Naive thymus-derived CD8-positive, alpha-beta T cell (primary cell): ENCODE measurements around the gene CLIC6. TPM values are rescaled to one million over a fixed set of nuclear protein-coding genes. Genes with fewer than 3 reads are reported as not detected.
A peak's percentile ranks its signal among the peaks of the same experiment; 100 is the strongest.

ENCODE experiments used
- ATAC-seq, 2 donors: fragments of 150-1000 bp; cut with Tn5 transposase in 1 of 2; sonication (Bioruptor Pico), chemical (Tn5 transposase) in 1 of 2; 1 replicate in 1 of 2; 2 replicates in 1 of 2; pipeline ENCODE4 v1.10.0; 2021; ENCODE audit warnings: mild to moderate bottlenecking in 2 of 2, moderate library complexity in 2 of 2
- POLR2A ChIA-PET: fragments of 350-600 bp; sonication (Branson Sonifier 250); formaldehyde crosslinking; loops from one replicate; lab custom pipeline; 2021; ENCODE audit warnings: antibody characterized with exemption; lab: Charles Lee
- DNase-seq, 10 donors: peaks; one replicate each; pipeline versions ENCODE4 v3.0.0 to v3.0.0-alpha.2; 2020 to 2022
- H3K27ac Mint-ChIP-seq, 10 donors: one replicate each; pipeline ENCODE4 v1.8.0; 2020 to 2022; ENCODE audit warnings: mild to moderate bottlenecking in 10 of 10, mixed read lengths in 10 of 10, moderate library complexity in 4 of 10, inconsistent platforms in 1 of 10
- H3K27me3 Mint-ChIP-seq, 5 donors: one replicate each; pipeline ENCODE4 v1.8.0; 2021 to 2022; ENCODE audit warnings: mixed read lengths in 5 of 5
- H3K36me3 Mint-ChIP-seq, 3 donors: one replicate each; pipeline ENCODE4 v1.8.0; 2020 to 2022; ENCODE audit warnings: mixed read lengths in 3 of 3, mild to moderate bottlenecking in 2 of 3, inconsistent platforms in 1 of 3
- H3K4me1 Mint-ChIP-seq, 4 donors: one replicate each; pipeline ENCODE4 v1.8.0; 2021 to 2022; ENCODE audit warnings: mixed read lengths in 4 of 4
- H3K4me3 Mint-ChIP-seq, 10 donors: one replicate each; pipeline ENCODE4 v1.8.0; 2020 to 2022; ENCODE audit warnings: mild to moderate bottlenecking in 10 of 10, mixed read lengths in 10 of 10, moderate library complexity in 6 of 10, inconsistent platforms in 1 of 10
- H3K9me3 Mint-ChIP-seq, 9 donors: one replicate each; pipeline ENCODE4 v1.8.0; 2020 to 2022; ENCODE audit warnings: mixed read lengths in 9 of 9, mild to moderate bottlenecking in 3 of 9, inconsistent platforms in 1 of 9, moderate library complexity in 1 of 9
- polyA plus RNA-seq, 3 donors: library from polyadenylated mRNA; unstranded; fragments of 300-500 nt; fragmentation: Illumina TruSeq; gene quantifications; one replicate each; pipeline ENCODE4 v1.2.3, GENCODE V29; 2021
- total RNA-seq, 8 experiments: library from RNA in 2 of 8; stranded (reverse) in 2 of 8; gene quantifications; one replicate each; pipeline ENCODE4 v1.2.3 and lab custom pipeline; 2021 to 2026

The CLIC6 gene
- total and polyA plus RNA-seq, 5 experiments from 2014 or later = 0.09 to 0.44 (median 0.32) TPM; not detected in 1

DNA sequence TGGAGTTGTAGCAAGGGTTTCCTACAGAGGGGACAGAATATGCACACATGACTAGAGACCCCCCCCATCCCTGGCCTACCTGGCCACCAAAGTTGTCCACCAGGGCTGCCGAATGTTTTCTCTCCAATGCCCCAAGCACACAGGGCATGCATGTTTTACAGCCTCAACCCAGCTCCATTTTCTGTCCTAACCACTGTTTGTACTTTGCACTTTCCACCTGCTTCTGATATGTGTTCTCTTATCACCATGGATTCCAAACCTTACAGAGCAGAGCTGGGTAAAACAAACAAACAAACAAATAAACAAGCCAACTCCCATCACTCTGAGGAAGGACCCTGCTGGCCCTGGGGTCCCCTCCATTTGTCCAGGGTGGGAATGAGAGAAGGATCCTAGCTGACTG, 27.3 kb downstream of the CLIC6 start:
- peaks cover 0 to 5% (median 0%) of the 10 kb centered on the region in 9 donors for H3K9me3 Mint-ChIP-seq
- H3K4me1 Mint-ChIP-seq = peaks cover 0 to 7% (median 3%) of the 10 kb centered on the region in 4 donors
- ATAC-seq (no peak), DNase-seq (no peak)
- no peak overlapping the region for H3K4me3 Mint-ChIP-seq
- H3K27me3 Mint-ChIP-seq = peaks cover 0 to 15% (median 0%) of the 10 kb centered on the region in 5 donors
- H3K36me3 Mint-ChIP-seq = peaks cover 0 to 5% (median 0%) of the 10 kb centered on the region in 3 donors
- no peak overlapping the region for H3K27ac Mint-ChIP-seq
- POLR2A ChIA-PET = no interaction called here

DNA sequence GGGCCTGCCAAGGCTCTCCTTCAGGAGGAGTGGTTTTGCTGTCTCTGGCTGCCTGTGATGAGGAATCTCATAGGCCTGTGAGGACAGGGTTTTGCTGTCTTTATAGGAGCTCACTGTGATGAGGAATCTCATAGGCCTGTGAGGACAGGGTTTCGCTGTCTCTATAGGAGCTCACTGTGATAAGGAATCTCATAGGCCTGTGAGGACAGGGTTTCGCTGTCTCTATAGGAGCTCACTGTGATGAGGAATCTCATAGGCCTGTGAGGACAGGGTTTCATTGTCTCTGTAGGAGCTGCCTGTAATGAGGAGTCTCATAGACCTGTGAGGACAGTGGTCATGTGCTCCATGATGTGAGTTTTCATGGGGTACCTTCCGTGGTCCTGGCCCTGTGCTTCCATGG, 29.0 kb downstream of the CLIC6 start:
- Mint-ChIP-seq H3K9me3 (peaks cover 0 to 5% (median 0%) of the 10 kb centered on the region in 9 donors), H3K27ac (no peak overlapping the region), H3K4me1 (peaks cover 0 to 7% (median 3%) of the 10 kb centered on the region in 4 donors), H3K4me3 (no peak overlapping the region), H3K27me3 (peaks cover 0 to 8% (median 0%) of the 10 kb centered on the region in 5 donors), H3K36me3 (peaks cover 0 to 5% (median 0%) of the 10 kb centered on the region in 3 donors)
- DNase-seq = no peak
- POLR2A ChIA-PET = no interaction called here
- ATAC-seq = no peak

DNA sequence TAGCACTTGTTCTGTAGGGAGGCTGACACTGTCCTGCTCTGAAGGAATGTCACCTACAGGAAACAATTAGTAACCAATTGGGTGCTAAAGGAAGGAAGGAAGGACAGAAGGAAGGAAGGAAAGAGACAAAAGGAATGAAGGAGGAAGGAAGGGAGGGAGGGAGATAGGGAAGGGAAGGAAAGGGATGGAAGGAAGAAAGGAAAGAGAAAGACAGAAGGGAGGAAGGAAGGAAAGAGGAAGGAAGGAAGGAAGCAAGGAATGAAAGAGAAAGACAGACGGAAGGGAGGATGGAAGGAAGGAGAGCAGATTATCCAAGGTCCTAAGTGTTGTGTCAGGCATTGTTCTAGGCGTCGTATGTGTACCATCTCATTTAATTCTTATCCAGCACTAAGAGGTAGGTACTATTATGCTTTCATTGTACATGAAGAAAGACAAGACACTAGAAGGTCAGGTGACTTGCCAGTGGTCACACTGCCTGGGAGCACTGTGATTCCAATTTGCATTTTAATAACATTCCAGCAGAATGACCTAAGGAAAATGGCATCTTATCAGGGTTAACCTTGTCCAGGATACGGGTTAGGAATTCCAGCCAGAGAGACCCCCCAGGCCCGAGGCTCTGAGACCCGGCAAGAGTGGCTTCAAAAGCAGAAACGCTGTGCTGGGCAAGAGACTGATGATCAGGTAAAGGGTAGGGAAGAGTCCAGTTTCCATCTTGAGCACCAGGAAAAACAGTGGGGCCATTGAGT, 29.6 kb downstream of the CLIC6 start:
- no peak overlapping the region for H3K27ac Mint-ChIP-seq
- H3K27me3 Mint-ChIP-seq = peaks cover 0 to 5% (median 2%) of the 10 kb centered on the region in 5 donors
- H3K36me3 Mint-ChIP-seq = peaks cover 0 to 5% (median 0%) of the 10 kb centered on the region in 3 donors
- no peak for ATAC-seq
- peaks cover 0 to 5% (median 0%) of the 10 kb centered on the region in 9 donors for H3K9me3 Mint-ChIP-seq
- no peak overlapping the region for H3K4me3 Mint-ChIP-seq
- DNase-seq = no peak
- POLR2A ChIA-PET = no interaction called here
- H3K4me1 Mint-ChIP-seq = peaks cover 0 to 3% (median 1%) of the 10 kb centered on the region in 4 donors

DNA sequence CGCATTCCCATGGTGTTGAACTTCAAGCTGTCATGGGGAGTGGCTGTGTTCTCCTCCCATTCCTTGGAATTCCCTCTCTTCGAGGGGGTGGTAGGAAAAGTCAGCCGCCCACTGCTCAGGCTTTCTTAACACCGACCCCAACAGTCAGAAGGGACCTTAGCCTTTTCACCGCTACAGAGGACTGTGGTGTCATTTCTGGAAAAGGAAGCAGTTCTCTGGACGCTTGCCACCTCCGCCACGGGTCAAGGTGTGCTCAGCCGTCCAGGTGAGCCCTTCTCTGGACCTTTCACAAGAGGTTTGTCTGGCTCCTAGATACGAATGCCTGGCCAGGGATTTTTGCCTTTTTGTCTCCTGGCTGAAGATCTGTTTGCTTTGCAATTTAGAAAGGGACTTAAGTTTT, 31.8 kb downstream of the CLIC6 start:
- no peaks in the 10 kb centered on the region for H3K9me3 Mint-ChIP-seq
- ATAC-seq (no peak), DNase-seq (no peak)
- H3K36me3 Mint-ChIP-seq = no peaks in the 10 kb centered on the region
- H3K4me3 Mint-ChIP-seq = no peak overlapping the region
- H3K27me3 Mint-ChIP-seq = peaks cover 0 to 5% (median 2%) of the 10 kb centered on the region in 5 donors
- POLR2A ChIA-PET = no interaction called here
- H3K27ac Mint-ChIP-seq = no peak overlapping the region
- peaks cover 0 to 4% (median 0%) of the 10 kb centered on the region in 4 donors for H3K4me1 Mint-ChIP-seq

DNA sequence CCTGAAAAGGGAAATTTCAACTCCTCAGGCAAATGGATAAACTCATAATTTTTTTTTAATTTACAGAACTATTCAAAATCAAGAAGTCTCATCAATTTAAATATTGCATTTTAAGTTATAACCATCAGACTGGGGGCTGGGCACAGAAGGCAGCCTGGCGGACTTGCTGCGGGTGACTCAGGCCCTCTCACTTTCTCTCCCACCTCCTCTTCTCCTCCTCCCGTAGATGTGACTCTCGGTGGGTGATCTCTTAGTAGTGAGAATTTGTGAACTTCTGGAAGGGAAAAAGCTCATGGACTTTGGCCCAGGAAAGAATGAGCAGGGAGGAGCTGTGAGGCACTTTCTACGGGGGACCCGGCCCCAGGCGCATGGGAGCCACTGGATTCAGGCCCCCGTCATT, 32.9 kb downstream of the CLIC6 start:
- POLR2A ChIA-PET = interaction anchor here (0.7 kb wide), 1 partner anchor 977 kb away, joined by 5 read pairs; no protein-coding TSS in a partner anchor
- Mint-ChIP-seq H3K4me1 (peaks cover 2 to 6% (median 5%) of the 10 kb centered on the region in 4 donors), H3K27ac (no peak overlapping the region), H3K27me3 (peaks cover 0 to 5% (median 2%) of the 10 kb centered on the region in 5 donors), H3K36me3 (no peaks in the 10 kb centered on the region), H3K9me3 (no peaks in the 10 kb centered on the region), H3K4me3 (no peak overlapping the region)
- DNase-seq (no peak), ATAC-seq (no peak)

DNA sequence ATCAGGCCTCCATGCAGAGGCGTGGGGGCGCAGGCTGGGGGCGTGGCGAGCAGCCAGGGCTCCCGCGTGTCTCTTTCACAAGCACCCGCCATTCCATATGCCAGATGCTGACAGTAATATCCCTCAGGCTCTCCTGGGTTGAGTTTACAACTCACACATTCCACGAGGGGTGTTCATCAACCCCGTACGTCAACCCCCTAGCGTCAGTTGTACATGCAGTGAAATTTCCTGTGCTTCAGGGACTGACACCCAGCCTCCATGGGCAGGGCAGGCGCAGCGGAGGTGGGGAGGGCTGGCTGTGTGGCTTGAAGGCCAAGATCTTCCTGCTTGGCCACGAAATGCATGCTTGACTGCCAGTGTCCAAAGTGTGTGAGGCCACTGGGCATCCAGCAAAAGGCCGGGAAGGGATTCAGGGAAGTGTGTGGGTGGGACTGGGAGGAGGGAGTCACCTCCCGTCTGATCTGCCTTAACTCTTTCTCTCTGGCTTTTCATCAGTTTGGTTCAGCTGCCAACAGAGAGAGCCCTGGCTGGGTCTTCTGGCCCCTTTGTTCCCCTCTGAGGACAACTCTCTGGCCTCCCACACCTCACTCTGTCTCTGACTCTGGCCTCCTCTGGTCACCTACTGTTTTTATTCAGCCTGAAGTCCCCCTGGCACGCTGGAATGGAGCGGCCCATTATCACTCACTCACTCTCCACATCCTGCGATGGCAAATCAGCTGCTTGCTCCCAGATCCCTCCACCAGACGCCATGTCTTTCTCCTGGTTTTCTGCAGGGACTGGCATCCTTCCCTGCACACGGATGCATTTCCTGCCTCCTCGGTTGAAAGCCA, 33.8 kb downstream of the CLIC6 start:
- no peaks in the 10 kb centered on the region for H3K9me3 Mint-ChIP-seq
- peaks cover 6 to 14% (median 11%) of the 10 kb centered on the region in 4 donors for H3K4me1 Mint-ChIP-seq
- POLR2A ChIA-PET = no interaction called here
- H3K4me3 Mint-ChIP-seq = no peak overlapping the region
- DNase-seq (no peak), ATAC-seq (no peak)
- H3K27ac Mint-ChIP-seq = peak overlapping the region in 1 of 10 donors; percentile 26
- peaks cover 0 to 5% (median 2%) of the 10 kb centered on the region in 5 donors for H3K27me3 Mint-ChIP-seq
- no peaks in the 10 kb centered on the region for H3K36me3 Mint-ChIP-seq

DNA sequence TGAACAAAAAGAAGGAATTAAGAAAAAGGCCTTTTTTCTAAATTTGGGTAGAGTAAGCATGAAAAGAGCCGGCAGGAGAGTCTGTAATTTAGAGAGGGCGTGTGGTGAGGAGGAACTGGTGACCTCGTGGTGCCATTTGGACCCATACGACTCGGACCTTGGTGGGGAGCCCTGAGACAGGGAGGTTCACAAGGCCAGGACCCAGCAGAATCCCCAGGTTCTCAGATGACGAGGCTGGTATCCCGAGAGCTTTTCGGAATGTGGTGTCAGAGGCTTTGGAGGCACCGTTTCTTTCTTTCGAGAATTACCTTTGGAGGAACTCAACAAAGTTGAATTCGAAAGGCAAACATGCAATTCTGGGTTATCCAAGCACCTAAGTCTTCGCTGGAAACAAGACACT, 34.8 kb downstream of the CLIC6 start:
- no peak for ATAC-seq
- Mint-ChIP-seq H3K36me3 (no peaks in the 10 kb centered on the region), H3K27me3 (peaks cover 0 to 5% (median 2%) of the 10 kb centered on the region in 5 donors), H3K4me1 (peaks cover 10 to 24% (median 21%) of the 10 kb centered on the region in 4 donors), H3K4me3 (no peak overlapping the region), H3K9me3 (no peaks in the 10 kb centered on the region), H3K27ac (no peak overlapping the region)
- POLR2A ChIA-PET = no interaction called here
- no peak for DNase-seq

DNA sequence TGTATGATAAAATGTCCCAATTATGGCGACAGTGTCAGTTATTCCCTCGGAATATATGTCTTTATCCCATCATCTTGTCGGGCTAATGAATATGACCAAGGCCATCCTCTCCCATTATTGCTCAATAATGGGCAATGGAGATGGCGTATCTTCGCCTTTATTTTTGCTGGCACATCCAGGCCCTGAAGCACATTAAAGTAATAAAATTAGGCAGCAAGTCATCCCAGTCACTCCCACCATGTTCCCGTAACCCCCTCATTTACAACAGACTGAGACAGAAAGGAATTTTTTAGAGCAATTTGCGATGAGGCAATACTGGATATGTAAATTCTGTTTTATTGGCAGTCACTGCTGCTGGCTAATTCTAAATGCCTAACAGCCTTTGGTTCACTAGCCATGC, 35.3 kb downstream of the CLIC6 start:
- POLR2A ChIA-PET = no interaction called here
- H3K36me3 Mint-ChIP-seq = no peaks in the 10 kb centered on the region
- H3K4me3 Mint-ChIP-seq = no peak overlapping the region
- DNase-seq = no peak
- H3K27me3 Mint-ChIP-seq = peaks cover 0 to 5% (median 2%) of the 10 kb centered on the region in 5 donors
- peaks cover 10 to 29% (median 25%) of the 10 kb centered on the region in 4 donors for H3K4me1 Mint-ChIP-seq
- no peaks in the 10 kb centered on the region for H3K9me3 Mint-ChIP-seq
- no peak overlapping the region for H3K27ac Mint-ChIP-seq
- ATAC-seq = no peak

DNA sequence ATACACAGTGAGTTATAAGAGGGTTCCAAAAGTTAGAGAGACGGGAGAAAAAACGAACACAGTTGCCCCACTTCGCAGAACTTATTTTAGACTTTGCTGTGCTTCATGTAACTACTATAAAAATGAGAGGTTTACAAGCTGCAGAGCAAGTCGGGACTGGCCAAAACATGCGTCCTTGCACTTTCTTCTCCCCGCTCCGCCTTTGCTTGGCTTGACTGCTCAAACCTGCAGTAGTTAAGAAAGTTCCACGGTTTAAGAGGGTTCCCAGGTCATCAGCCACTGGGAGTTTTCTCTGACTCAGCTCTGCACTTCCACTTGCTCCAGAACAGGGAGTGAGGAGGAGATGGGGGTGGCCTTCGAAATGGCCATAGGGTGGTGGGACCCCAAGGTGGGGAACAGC, 36.2 kb downstream of the CLIC6 start:
- peaks cover 0 to 5% (median 2%) of the 10 kb centered on the region in 5 donors for H3K27me3 Mint-ChIP-seq
- H3K27ac Mint-ChIP-seq = no peak overlapping the region
- ATAC-seq = no peak
- H3K4me1 Mint-ChIP-seq = peaks cover 10 to 29% (median 26%) of the 10 kb centered on the region in 4 donors
- H3K9me3 Mint-ChIP-seq = no peaks in the 10 kb centered on the region
- POLR2A ChIA-PET = no interaction called here
- H3K36me3 Mint-ChIP-seq = no peaks in the 10 kb centered on the region
- no peak overlapping the region for H3K4me3 Mint-ChIP-seq
- no peak for DNase-seq

DNA sequence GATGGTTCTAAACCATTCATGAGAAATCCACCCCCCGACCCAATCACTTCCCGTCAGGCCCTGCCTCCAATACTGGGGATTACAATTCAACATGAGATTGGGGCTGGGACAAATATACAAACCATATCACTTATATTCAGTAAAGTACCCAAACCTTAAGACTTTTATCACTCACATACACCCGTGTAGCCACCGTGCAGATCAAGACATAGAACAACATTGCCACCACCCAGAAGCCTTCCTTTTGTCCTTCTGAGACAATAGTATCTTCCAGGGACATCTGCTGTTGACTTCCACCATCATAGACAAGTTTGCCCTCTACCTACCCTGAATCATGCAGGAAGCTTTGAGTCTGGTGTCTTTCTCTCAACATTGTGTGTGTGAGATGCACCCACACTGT, 37.5 kb downstream of the CLIC6 start:
- ATAC-seq = no peak
- Mint-ChIP-seq H3K9me3 (no peaks in the 10 kb centered on the region), H3K4me1 (peaks cover 10 to 29% (median 26%) of the 10 kb centered on the region in 4 donors), H3K36me3 (no peaks in the 10 kb centered on the region), H3K4me3 (no peak overlapping the region), H3K27ac (no peak overlapping the region), H3K27me3 (peaks cover 0 to 5% (median under 1%) of the 10 kb centered on the region in 5 donors)
- DNase-seq = no peak
- POLR2A ChIA-PET = no interaction called here

DNA sequence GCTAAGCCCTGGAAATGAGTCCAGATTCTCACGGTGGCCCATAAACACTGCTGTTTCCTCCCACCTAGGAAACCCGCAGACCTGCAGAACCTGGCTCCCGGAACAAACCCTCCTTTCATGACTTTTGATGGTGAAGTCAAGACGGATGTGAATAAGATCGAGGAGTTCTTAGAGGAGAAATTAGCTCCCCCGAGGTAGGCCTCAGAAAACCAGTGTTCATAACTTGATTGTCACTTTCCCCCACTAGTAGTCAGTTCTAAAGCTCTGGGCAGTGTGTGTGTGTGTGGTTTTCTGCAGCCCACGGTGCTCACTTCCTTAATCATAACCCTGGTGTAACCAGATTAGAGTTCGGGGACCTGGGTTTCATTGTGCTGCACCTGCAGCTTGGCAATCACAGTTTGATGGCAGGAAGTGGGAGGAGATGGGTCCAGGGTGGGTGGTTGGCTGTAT, 39.1 kb downstream of the CLIC6 start:
- ATAC-seq (peak; percentile 87 to 92), DNase-seq (peak in 6 of 10 donors; percentile 12 to 69 (median 45))
- H3K27me3 Mint-ChIP-seq = peaks cover 0 to 6% (median 1%) of the 10 kb centered on the region in 5 donors
- H3K9me3 Mint-ChIP-seq = no peaks in the 10 kb centered on the region
- peak overlapping the region in 8 of 10 donors; percentile 3 to 87 (median 64) for H3K27ac Mint-ChIP-seq
- H3K36me3 Mint-ChIP-seq = no peaks in the 10 kb centered on the region
- POLR2A ChIA-PET = no interaction called here
- H3K4me1 Mint-ChIP-seq = peaks cover 10 to 29% (median 26%) of the 10 kb centered on the region in 4 donors
- peak overlapping the region; percentile 31 to 86 (median 72) for H3K4me3 Mint-ChIP-seq

DNA sequence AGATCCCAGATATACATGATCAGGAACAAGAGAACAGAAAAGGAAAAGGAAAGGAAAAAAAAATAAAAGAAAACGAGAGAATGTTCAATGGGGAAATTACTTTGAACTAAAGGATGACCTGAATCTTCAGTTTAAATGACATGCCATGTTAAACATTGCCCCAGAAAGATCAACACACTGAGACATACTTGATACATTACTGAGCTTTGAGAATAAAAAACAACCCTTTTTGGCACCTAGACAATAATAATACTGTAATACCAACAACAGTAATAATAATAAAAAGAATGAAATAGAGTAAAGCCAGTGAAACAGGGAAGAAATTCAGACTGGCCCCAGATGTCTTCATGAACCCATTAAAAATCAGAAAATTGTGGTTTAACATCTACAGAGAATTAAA, 44.8 kb downstream of the CLIC6 start:
- POLR2A ChIA-PET = no interaction called here
- Mint-ChIP-seq H3K4me3 (no peak overlapping the region), H3K27ac (no peak overlapping the region), H3K36me3 (peaks cover 0 to 5% (median 0%) of the 10 kb centered on the region in 3 donors), H3K9me3 (no peaks in the 10 kb centered on the region), H3K4me1 (peaks cover 2 to 9% (median 3%) of the 10 kb centered on the region in 4 donors), H3K27me3 (peaks cover 0 to 22% (median 4%) of the 10 kb centered on the region in 5 donors)
- no peak for ATAC-seq
- DNase-seq = no peak
